H1 (cell line): ENCODE measurements around the gene EFCAB6.

Experiments
- CEBPB ChIP-seq: IDR thresholded peaks from 2 replicates; pipeline ENCODE4 v1.6.1; 2012; ENCODE audit warnings: low read depth, low read length
- EZH2 ChIP-seq: fragments of 200-600 bp; sonication (generic); IDR thresholded peaks from 2 replicates; pipeline ENCODE4 v1.7.1; 2012; ENCODE audit warnings: low read depth, mild to moderate bottlenecking, moderate library complexity, low read length, inconsistent platforms; ENCODE audit not compliant: severe bottlenecking
- POLR2A ChIP-seq, 2 experiments: IDR thresholded peaks; 1 replicate in 1 of 2; 2 replicates in 1 of 2; pipeline ENCODE4 v1.6.1; 2011; ENCODE audit warnings: low read depth in 2 of 2, low read length in 2 of 2, mild to moderate bottlenecking in 2 of 2; ENCODE audit errors: control extremely low read depth in 1 of 2
- TAF1 ChIP-seq: IDR thresholded peaks from 2 replicates; pipeline ENCODE4 v1.6.1; 2011; ENCODE audit warnings: mild to moderate bottlenecking, low read depth, low read length
- TEAD4 ChIP-seq: IDR thresholded peaks from 2 replicates; pipeline ENCODE4 v1.6.1; 2012; ENCODE audit warnings: low read depth, low read length, inconsistent platforms, mixed read lengths
- TF ChIP-seq, protein P1 (sequence below): IDR thresholded peaks from 2 replicates; pipeline ENCODE4 v1.6.1; 2012; ENCODE audit warnings: low read length, inconsistent platforms
- TF ChIP-seq, protein P2 (sequence below), 3 experiments: IDR thresholded peaks; 1 replicate in 2 of 3; 2 replicates in 1 of 3; pipeline versions ENCODE4 v1.5.1 to v1.6.1; 2011; ENCODE audit warnings: low read length in 3 of 3, mild to moderate bottlenecking in 3 of 3, inconsistent platforms in 2 of 3, low read depth in 1 of 3, moderate library complexity in 1 of 3; ENCODE audit not compliant: insufficient read depth in 1 of 3; ENCODE audit errors: control extremely low read depth in 1 of 3

DNA sequence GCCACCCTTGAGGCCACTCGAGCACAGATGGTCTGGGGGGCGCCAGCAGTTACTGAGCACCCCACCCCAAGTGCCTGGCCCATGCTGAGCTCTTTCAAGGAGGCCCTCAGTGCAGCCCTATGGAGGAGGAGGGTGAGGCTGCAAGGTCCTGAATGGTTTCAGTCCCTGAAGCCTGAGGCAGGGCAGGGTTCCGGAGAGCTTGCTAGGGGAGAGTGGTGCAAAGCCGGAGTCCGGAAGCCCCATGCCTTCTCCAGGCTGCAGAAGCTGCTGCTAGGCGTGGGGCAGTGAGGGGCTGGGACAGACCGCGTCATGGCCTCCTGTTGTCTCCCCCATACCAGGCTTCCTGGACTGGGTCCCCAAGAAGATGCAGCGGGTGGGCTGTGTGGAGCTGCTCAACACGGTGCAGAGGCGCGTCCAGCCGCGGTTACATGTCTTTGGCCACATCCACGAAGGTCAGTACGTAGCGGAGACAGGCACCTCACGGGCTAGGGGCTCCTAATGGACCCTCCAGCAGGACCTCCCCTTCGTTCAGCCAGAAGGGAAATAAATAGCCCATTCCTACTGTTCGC, 309.7 kb downstream of the EFCAB6 start:
- TF ChIP-seq, protein P1, sequence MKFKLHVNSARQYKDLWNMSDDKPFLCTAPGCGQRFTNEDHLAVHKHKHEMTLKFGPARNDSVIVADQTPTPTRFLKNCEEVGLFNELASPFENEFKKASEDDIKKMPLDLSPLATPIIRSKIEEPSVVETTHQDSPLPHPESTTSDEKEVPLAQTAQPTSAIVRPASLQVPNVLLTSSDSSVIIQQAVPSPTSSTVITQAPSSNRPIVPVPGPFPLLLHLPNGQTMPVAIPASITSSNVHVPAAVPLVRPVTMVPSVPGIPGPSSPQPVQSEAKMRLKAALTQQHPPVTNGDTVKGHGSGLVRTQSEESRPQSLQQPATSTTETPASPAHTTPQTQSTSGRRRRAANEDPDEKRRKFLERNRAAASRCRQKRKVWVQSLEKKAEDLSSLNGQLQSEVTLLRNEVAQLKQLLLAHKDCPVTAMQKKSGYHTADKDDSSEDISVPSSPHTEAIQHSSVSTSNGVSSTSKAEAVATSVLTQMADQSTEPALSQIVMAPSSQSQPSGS = no peak
- TF ChIP-seq TAF1 (no peak), TEAD4 (no peak), EZH2 (no peak), POLR2A (IDR thresholded peaks at IDR 0.05; ENCODE audit: control extremely low read depth in 1 of 2, low read depth in 2 of 2, low read length in 2 of 2) (no peak), CEBPB (no peak)
- TF ChIP-seq, protein P2, sequence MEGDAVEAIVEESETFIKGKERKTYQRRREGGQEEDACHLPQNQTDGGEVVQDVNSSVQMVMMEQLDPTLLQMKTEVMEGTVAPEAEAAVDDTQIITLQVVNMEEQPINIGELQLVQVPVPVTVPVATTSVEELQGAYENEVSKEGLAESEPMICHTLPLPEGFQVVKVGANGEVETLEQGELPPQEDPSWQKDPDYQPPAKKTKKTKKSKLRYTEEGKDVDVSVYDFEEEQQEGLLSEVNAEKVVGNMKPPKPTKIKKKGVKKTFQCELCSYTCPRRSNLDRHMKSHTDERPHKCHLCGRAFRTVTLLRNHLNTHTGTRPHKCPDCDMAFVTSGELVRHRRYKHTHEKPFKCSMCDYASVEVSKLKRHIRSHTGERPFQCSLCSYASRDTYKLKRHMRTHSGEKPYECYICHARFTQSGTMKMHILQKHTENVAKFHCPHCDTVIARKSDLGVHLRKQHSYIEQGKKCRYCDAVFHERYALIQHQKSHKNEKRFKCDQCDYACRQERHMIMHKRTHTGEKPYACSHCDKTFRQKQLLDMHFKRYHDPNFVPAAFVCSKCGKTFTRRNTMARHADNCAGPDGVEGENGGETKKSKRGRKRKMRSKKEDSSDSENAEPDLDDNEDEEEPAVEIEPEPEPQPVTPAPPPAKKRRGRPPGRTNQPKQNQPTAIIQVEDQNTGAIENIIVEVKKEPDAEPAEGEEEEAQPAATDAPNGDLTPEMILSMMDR (IDR thresholded peaks at IDR 0.05; ENCODE audit: control extremely low read depth in 1 of 3, insufficient read depth in 1 of 3, low read depth in 1 of 3, low read length in 3 of 3) = no peak
